ENCODE measurements around the gene SIGMAR1.
"Not testable (repeated sequence)": the region's sequence is repeated elsewhere in the genome, so short reads cannot be mapped to it uniquely, and the experiment has no call there.

The SIGMAR1 gene

GRCh38 chr9:34654323-34655051, 16.9 kb upstream of the SIGMAR1 start:
- no peak for DNase-seq

- no peak for DNase-seq
Measured at GRCh38 chr9:34653151-34654072, 15.8 kb upstream of the SIGMAR1 start.

GRCh38 chr9:34652602-34653000, 15.0 kb upstream of the SIGMAR1 start:
- no peak for DNase-seq

GRCh38 chr9:34651876-34652601, 14.5 kb upstream of the SIGMAR1 start, which contains the start of gene IL11RA:
TSS of gene IL11RA (plus strand) at chr9:34652185. CDS start at chr9:34655218, 3,033 bp downstream.
- no peak for DNase-seq

- no peak for DNase-seq
Measured at GRCh38 chr9:34651321-34651720, 13.7 kb upstream of the SIGMAR1 start.

GRCh38 chr9:34650816-34651215, 13.2 kb upstream of the SIGMAR1 start:
- DNase-seq = no peak

- no peak for DNase-seq
Measured at GRCh38 chr9:34648673-34649072, 11.1 kb upstream of the SIGMAR1 start.

GRCh38 chr9:34647651-34648050, 10.1 kb upstream of the SIGMAR1 start:
- DNase-seq = no peak

- no peak for DNase-seq
Measured at GRCh38 chr9:34647084-34647403, 9.5 kb upstream of the SIGMAR1 start.

GRCh38 chr9:34646211-34647083, 8.9 kb upstream of the SIGMAR1 start, which contains the start of gene GALT:
TSS of gene GALT (plus strand) at chr9:34646675. CDS start at chr9:34646705, 30 bp downstream.
- DNase-seq = peak; percentile 89

- DNase-seq = no peak
Measured at GRCh38 chr9:34644766-34645314, 7.3 kb upstream of the SIGMAR1 start.

- no peak for DNase-seq
Measured at GRCh38 chr9:34642679-34643078, 5.1 kb upstream of the SIGMAR1 start.

- DNase-seq = not testable (repeated sequence)
Measured at GRCh38 chr9:34639322-34639721, 1.7 kb upstream of the SIGMAR1 start.

- DNase-seq = no peak
Measured at GRCh38 chr9:34638138-34638445, 505 bp upstream of the SIGMAR1 start.

- DNase-seq = no peak
Measured at GRCh38 chr9:34636791-34637355, 714 bp downstream of the SIGMAR1 start.

- no peak for DNase-seq
Measured at GRCh38 chr9:34635556-34635955, 2.0 kb downstream of the SIGMAR1 start.

- no peak for DNase-seq
Measured at GRCh38 chr9:34634551-34635248, 2.9 kb downstream of the SIGMAR1 start.

- peak; percentile 56 for DNase-seq
Measured at GRCh38 chr9:34633851-34634550, 3.6 kb downstream of the SIGMAR1 start.

- DNase-seq = no peak
Measured at GRCh38 chr9:34633166-34633565, 4.4 kb downstream of the SIGMAR1 start.

GRCh38 chr9:34630402-34631154, 7.0 kb downstream of the SIGMAR1 start:
- DNase-seq = no peak

Measured in KG1 (cell line).